HepG2 (cell line): ENCODE data around the gene CCDC197. TPM values are rescaled to one million over a fixed set of nuclear protein-coding genes. Genes with fewer than 3 reads are reported as not detected.

Experiments used
- AHDC1 ChIP-seq: sonication (generic); formaldehyde crosslinking; IDR thresholded peaks from 2 replicates; pipeline ENCODE4 v1.5.1; 2020; ENCODE audit warnings: mild to moderate bottlenecking, missing genetic modification reagents, borderline replicate concordance
- ARID2 ChIP-seq: sonication (generic); formaldehyde crosslinking; IDR thresholded peaks from 2 replicates; pipeline ENCODE4 v1.8.1; 2022; ENCODE audit warnings: mild to moderate bottlenecking, missing genetic modification reagents, borderline replicate concordance
- ATF1 ChIP-seq: IDR thresholded peaks from 2 replicates; pipeline ENCODE4 v1.6.1; 2016; ENCODE audit warnings: mild to moderate bottlenecking, control low read depth
- FLYWCH1 ChIP-seq: sonication (generic); formaldehyde crosslinking; IDR thresholded peaks from 2 replicates; pipeline ENCODE4 v1.8.1; 2023; ENCODE audit warnings: mild to moderate bottlenecking, missing genetic modification reagents
- FOXJ3 ChIP-seq: sonication (generic); formaldehyde crosslinking; IDR thresholded peaks from 2 replicates; pipeline ENCODE4 v1.4.0; 2020; ENCODE audit warnings: missing genetic modification reagents, mild to moderate bottlenecking, borderline replicate concordance
- GPBP1L1 ChIP-seq: sonication (generic); formaldehyde crosslinking; IDR thresholded peaks from 2 replicates; pipeline ENCODE4 v1.5.0; 2020; ENCODE audit warnings: mild to moderate bottlenecking, missing genetic modification reagents
- HNF1B ChIP-seq: sonication (generic); formaldehyde crosslinking; IDR thresholded peaks from 2 replicates; pipeline ENCODE4 v1.5.1; 2020; ENCODE audit warnings: mild to moderate bottlenecking, moderate library complexity, missing genetic modification reagents
- HOXD1 ChIP-seq: sonication (generic); formaldehyde crosslinking; IDR thresholded peaks from 2 replicates; pipeline ENCODE4 v1.5.0; 2020; ENCODE audit warnings: missing genetic modification reagents
- SYNCRIP ChIP-seq: fragments of 200-400 bp; formaldehyde crosslinking; IDR thresholded peaks from 2 replicates; pipeline ENCODE4 v1.6.1; 2018; ENCODE audit warnings: mild to moderate bottlenecking, low read depth, low read length; ENCODE audit not compliant: insufficient read depth
- THRA ChIP-seq: sonication (generic); formaldehyde crosslinking; IDR thresholded peaks from 2 replicates; pipeline ENCODE4 v1.4.0; 2020; ENCODE audit warnings: missing genetic modification reagents, borderline replicate concordance
- TRIM24 ChIP-seq: sonication (generic); formaldehyde crosslinking; IDR thresholded peaks from 2 replicates; pipeline ENCODE4 v1.8.0; 2022; ENCODE audit warnings: mild to moderate bottlenecking, missing genetic modification reagents
- U2AF1 ChIP-seq: fragments of 200-400 bp; formaldehyde crosslinking; optimal IDR thresholded peaks from 2 replicates; pipeline ENCODE3; 2017; ENCODE audit warnings: mild to moderate bottlenecking, low read depth, low read length
- ZFP90 ChIP-seq: sonication (generic); formaldehyde crosslinking; IDR thresholded peaks from 2 replicates; pipeline ENCODE4 v1.8.0; 2022; ENCODE audit warnings: missing genetic modification reagents, mild to moderate bottlenecking, inconsistent platforms, borderline replicate concordance
- ZNF20 ChIP-seq: sonication (generic); formaldehyde crosslinking; IDR thresholded peaks from 2 replicates; pipeline ENCODE4 v1.4.0; 2020; ENCODE audit warnings: mild to moderate bottlenecking, moderate library complexity, missing genetic modification reagents
- ZNF207 ChIP-seq: fragments of 450-650 bp; IDR thresholded peaks from 2 replicates; pipeline ENCODE4 v1.6.1; 2016; ENCODE audit warnings: antibody characterized with exemption, borderline replicate concordance
- ZNF501 ChIP-seq: sonication (generic); formaldehyde crosslinking; IDR thresholded peaks from 2 replicates; pipeline ENCODE4 v1.5.1; 2020; ENCODE audit warnings: mild to moderate bottlenecking, moderate library complexity, missing genetic modification reagents
- ZNF510 ChIP-seq: sonication (generic); formaldehyde crosslinking; IDR thresholded peaks from 2 replicates; pipeline ENCODE4 v1.4.0; 2020; ENCODE audit warnings: low read depth, mild to moderate bottlenecking, missing genetic modification reagents
- ZNF546 ChIP-seq: sonication (generic); formaldehyde crosslinking; conservative IDR thresholded peaks from 2 replicates; pipeline ENCODE4 v1.8.1; 2023; ENCODE audit warnings: mild to moderate bottlenecking, missing genetic modification reagents
- ZSCAN25 ChIP-seq: sonication (generic); formaldehyde crosslinking; IDR thresholded peaks from 2 replicates; pipeline ENCODE4 v1.8.0; 2022; ENCODE audit warnings: mild to moderate bottlenecking, missing genetic modification reagents
- polyA plus RNA-seq, 8 experiments: library from polyadenylated mRNA; depleted of rRNA in 3 of 8; stranded (reverse) in 7 of 8; unstranded in 1 of 8; fragments of >200 nt; fragmentation: Illumina TruSeq in 4 of 8; extraction: Trizol in 4 of 8; gene quantifications; 2 replicates each; pipeline versions ENCODE4 v1.2.1 to v1.2.3, GENCODE V29; 2011 to 2016; ENCODE audit warnings: low read depth in 4 of 8, missing spikeins in 1 of 8, mixed read lengths in 1 of 8; ENCODE audit not compliant: insufficient read depth in 1 of 8
- total RNA-seq, 5 experiments: library from RNA; depleted of rRNA; stranded (reverse); fragments of >200 nt; fragmentation: Illumina TruSeq; extraction: Trizol; gene quantifications; 2 replicates each; pipeline ENCODE4 v1.2.3, GENCODE V29; 2016; ENCODE audit warnings: low read depth in 1 of 5

The CCDC197 gene
- total and polyA plus RNA-seq, 2 of the 13 experiments (the other 11 are each of a cell fraction or from before 2014, with no cell fraction given), result 0.11 to 0.13 TPM

- peak; percentile 95 for TF ChIP-seq THRA
- no peak for TF ChIP-seq SYNCRIP
- peak; percentile 80 for TF ChIP-seq TRIM24 (CRISPR knock-in tag)
- peak; percentile 73 for TF ChIP-seq ZNF501 (CRISPR knock-in tag)
- TF ChIP-seq HNF1B, result peak; percentile 96
- TF ChIP-seq ARID2, result no peak; the same call in 1 of the 2 replicates
- no peak; the same call in 1 of the 2 replicates for TF ChIP-seq ATF1 (CRISPR knock-in tag)
- no peak for TF ChIP-seq ZNF207
- TF ChIP-seq ZNF510, result no peak
- TF ChIP-seq ZNF20 (CRISPR knock-in tag), result no peak
- no peak for TF ChIP-seq ZNF546 (CRISPR knock-in tag)
- TF ChIP-seq ZFP90 (CRISPR knock-in tag), result no peak
- TF ChIP-seq U2AF1, result peak; percentile 61
- TF ChIP-seq FOXJ3, result peak; percentile 83; the same call in 1 of the 2 replicates
- peak; percentile 39; the same call in 1 of the 2 replicates for TF ChIP-seq ZSCAN25
- TF ChIP-seq HOXD1 (CRISPR knock-in tag), result peak; percentile 79; the same call in 1 of the 2 replicates
- TF ChIP-seq FLYWCH1 (CRISPR knock-in tag), result no peak
- no peak for TF ChIP-seq GPBP1L1 (CRISPR knock-in tag)
- TF ChIP-seq AHDC1 (CRISPR knock-in tag), result peak; percentile 94
Measured at GRCh38 chr14:93959239-93960107, 37.6 kb upstream of the CCDC197 start (continued).
